GM12801 (cell line): ENCODE results near the gene FCRLA.

Experiments
- CTCF ChIP-seq: IDR thresholded peaks from one replicate; pipeline ENCODE4 v1.5.1; 2011; ENCODE audit warnings: control low read depth; ENCODE audit not compliant: insufficient read length; ENCODE audit errors: extremely low read depth

FCRLA gene

DNA sequence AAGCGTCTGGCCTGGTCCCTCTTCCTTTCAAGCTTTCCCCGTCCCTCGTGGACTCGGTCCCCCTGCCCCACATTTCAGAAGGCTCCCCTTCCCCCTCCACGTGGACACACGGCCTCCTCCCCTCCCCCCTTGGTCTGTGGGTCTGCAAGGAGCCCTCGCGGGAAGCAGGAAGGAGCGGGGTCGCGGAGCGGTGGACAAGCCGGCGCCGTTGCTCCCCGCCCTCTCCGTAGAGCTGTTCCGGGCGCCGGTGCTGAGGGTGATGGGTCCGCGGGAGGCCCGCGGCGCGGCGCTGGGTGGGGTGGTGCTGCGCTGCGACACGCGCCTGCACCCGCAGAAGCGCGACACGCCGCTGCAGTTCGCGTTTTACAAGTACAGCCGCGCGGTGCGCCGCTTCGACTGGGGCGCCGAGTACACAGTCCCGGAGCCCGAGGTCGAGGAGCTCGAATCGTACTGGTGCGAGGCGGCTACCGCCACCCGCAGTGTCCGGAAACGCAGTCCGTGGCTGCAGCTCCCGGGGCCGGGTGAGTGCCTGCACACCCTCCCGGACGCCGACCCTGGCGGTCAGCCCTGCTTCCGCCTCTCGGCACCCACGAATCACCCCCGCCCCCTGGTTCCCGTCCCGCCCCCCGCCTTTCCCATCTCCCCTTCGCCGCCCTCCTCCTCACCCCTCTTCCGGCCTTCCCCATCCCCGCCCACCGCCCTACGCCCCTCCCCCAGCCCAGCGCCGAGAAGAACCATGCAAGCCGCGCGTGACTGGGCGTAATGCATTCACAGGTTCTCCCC lies 19.6 kb downstream of the FCRLA start:
- TF ChIP-seq CTCF = no peak

- TF ChIP-seq CTCF = no peak
Measured at GRCh38 chr1:161727256-161727924, 20.4 kb downstream of the FCRLA start.

DNA sequence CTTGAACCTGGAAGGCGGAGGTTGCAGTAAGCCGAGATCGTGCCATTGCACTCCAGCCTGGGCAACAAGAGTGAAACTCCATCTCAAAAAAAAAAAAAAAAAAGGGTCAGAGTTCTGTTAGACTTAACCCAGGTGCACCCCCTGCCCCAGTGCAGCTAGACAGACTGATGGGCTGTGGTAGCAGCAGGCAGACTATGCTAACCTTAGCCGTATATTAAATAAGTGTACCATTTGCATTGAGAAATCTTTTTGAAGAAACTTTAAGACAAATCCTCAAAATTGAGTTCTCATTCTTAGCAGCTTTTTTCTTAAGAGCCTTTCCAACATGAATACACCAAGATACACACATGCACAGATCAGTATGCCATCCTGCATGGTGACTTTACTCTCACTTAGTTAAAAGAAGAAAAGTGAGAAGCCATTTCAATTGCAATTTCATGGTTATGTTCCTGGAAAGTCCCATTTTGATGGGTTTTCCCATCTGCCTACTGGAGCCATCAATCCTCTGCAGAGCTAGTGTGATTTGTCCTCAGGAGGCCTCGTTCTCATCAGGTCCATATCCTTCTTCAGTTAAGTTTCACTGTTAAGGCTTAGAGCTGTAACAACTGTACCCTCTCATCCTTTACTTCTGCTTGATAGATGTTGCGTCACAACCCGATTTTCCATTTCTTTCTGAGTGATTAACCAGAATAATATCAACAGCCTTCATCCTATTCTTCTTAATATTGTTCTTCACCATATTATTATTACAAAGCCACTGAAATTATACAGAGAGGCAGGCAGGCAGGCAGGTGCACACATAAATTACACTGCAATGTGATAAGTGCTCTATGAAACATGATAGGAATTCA lies 21.6 kb downstream of the FCRLA start:
- TF ChIP-seq CTCF = no peak

- no peak for TF ChIP-seq CTCF
Measured at GRCh38 chr1:161730050-161730564, 23.1 kb downstream of the FCRLA start.

GRCh38 chr1:161731241-161731640 lies 24.2 kb downstream of the FCRLA start:
- TF ChIP-seq CTCF = no peak

DNA sequence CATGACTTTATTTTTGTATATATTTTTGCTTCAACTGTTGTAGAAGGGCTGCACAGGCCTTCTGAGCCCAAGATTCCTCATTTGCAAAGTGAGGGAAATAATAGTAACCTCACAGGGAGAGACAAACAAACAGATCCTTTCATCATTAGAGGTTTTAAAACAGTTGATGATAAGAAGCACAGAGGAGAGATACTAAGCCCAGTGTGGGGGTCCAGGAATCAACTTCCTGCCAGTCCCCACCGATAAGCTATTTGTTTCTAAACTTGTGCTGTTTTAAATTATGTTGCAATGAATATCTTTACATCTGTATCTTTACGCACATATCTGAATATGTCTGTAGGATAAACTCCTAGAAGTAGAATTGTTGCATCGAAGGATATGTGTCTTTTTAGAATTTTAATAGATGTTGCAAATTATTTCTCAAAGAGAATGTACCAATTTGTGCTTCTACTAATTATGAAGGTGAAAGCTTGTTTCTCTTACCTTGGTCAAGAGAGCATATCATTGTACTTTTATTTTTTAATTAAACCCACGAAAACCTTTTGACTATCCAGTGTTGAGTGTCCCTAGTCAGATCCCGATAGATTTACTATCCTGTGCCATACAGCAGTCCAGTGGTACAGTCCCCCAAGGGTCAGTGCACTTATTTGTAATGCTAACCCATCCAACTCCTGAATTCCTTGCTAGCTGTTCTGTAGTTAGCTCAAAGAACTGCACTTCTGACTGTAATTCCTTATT lies 25.1 kb downstream of the FCRLA start:
- TF ChIP-seq CTCF = no peak
